DND-41 (cell line): ENCODE results near the gene PTGS2.

Experiments used
- EZH2 ChIP-seq: IDR thresholded peaks from 3 replicates; pipeline ENCODE4 v1.6.1; 2012; ENCODE audit warnings: borderline replicate concordance, low read depth, mild to moderate bottlenecking, moderate library complexity, low read length, inconsistent platforms; ENCODE audit not compliant: severe bottlenecking
- TF ChIP-seq, protein P1 (sequence below): IDR thresholded peaks from 2 replicates; pipeline ENCODE4 v1.5.1; 2012; ENCODE audit warnings: borderline replicate concordance, low read length, moderate library complexity, mild to moderate bottlenecking; ENCODE audit not compliant: poor library complexity, severe bottlenecking; ENCODE audit errors: extremely low read depth

DNA sequence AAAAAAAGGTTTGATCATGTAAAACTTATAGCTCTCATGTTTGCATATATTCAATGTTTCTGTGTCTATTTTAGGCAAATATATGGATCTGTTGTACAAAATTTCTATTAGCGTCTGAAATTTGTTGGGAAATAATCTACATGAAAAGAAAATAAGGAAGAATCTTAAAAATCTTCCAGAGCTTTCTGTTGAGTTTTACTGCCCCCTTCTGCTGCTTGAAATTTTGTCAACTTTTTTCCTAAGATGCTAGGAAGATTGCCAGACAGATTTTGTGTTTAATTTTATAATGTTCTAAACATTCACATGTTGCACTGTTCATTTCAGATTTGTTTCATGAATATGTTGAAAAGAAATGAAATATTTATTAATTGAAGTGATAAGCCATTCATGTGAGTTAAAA lies 2.5 kb upstream of the PTGS2 start:
- TF ChIP-seq, protein P1, sequence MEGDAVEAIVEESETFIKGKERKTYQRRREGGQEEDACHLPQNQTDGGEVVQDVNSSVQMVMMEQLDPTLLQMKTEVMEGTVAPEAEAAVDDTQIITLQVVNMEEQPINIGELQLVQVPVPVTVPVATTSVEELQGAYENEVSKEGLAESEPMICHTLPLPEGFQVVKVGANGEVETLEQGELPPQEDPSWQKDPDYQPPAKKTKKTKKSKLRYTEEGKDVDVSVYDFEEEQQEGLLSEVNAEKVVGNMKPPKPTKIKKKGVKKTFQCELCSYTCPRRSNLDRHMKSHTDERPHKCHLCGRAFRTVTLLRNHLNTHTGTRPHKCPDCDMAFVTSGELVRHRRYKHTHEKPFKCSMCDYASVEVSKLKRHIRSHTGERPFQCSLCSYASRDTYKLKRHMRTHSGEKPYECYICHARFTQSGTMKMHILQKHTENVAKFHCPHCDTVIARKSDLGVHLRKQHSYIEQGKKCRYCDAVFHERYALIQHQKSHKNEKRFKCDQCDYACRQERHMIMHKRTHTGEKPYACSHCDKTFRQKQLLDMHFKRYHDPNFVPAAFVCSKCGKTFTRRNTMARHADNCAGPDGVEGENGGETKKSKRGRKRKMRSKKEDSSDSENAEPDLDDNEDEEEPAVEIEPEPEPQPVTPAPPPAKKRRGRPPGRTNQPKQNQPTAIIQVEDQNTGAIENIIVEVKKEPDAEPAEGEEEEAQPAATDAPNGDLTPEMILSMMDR, result no peak
- TF ChIP-seq EZH2, result no peak
